GM23248 (cell line): ENCODE measurements around the gene PPP1R3F.

Source experiments
- EZH2 ChIP-seq: fragments of 200-600 bp; sonication (generic); IDR thresholded peaks from 2 replicates; pipeline ENCODE4 v1.6.1; 2018; ENCODE audit warnings: antibody characterized with exemption, mild to moderate bottlenecking; ENCODE audit not compliant: insufficient read depth, poor library complexity, severe bottlenecking
- EZH2phosphoT487 ChIP-seq: fragments of 200-600 bp; sonication (generic); IDR thresholded peaks from 2 replicates; pipeline ENCODE4 v1.6.1; 2018; ENCODE audit warnings: antibody characterized with exemption, moderate library complexity, mild to moderate bottlenecking, low read depth; ENCODE audit not compliant: insufficient read depth

DNA sequence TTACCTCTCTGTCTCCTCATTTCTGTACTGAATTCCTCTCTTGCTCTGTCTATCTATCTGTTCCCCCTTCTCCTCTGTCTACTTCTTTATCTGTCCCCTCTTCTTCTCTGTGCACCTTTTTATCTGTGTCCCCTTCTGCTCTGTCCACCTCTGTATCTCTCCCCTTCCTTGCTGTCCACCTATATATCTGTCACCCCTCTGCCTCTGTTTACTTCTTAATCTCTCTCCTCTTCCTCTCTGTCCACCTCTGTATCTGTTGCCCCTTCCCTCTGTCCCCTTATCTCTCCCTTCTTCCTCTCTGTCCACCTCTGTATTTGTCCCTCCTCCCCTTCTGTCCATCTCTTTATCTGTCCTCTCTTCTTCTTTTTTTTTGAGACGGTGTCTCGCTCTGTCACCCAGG is 25.4 kb upstream of the PPP1R3F start:
- TF ChIP-seq EZH2 (no peak), EZH2phosphoT487 (no peak)
